Skeletal muscle cell (primary cell): ENCODE measurements around the gene PTPRO.

Source experiments
- DNase-seq: peaks from one replicate; pipeline ENCODE4 v3.0.0-alpha.2; 2010; ENCODE audit warnings: low read depth
- H3K4me3 ChIP-seq: 2 replicates; pipeline ENCODE4 v1.5.1; 2011; ENCODE audit warnings: low read depth, mild to moderate bottlenecking, control low read depth, low read length, moderate library complexity

The PTPRO gene

GRCh38 chr12:15341371-15341770 lies 19.1 kb downstream of the PTPRO start:
- DNase-seq = no peak
- no peak overlapping the region for H3K4me3 ChIP-seq

- H3K4me3 ChIP-seq = no peak overlapping the region
- no peak for DNase-seq
Observed at GRCh38 chr12:15344561-15344960, 22.3 kb downstream of the PTPRO start.

GRCh38 chr12:15346488-15346887 lies 24.2 kb downstream of the PTPRO start:
- H3K4me3 ChIP-seq = no peak overlapping the region
- DNase-seq = no peak

GRCh38 chr12:15350643-15351042 lies 28.3 kb downstream of the PTPRO start:
- no peak overlapping the region for H3K4me3 ChIP-seq
- DNase-seq = no peak

- no peak for DNase-seq
- H3K4me3 ChIP-seq = no peak overlapping the region
Observed at GRCh38 chr12:15355766-15356165, 33.5 kb downstream of the PTPRO start.

GRCh38 chr12:15356951-15357364 lies 34.6 kb downstream of the PTPRO start:
- DNase-seq = no peak
- no peak overlapping the region for H3K4me3 ChIP-seq

- H3K4me3 ChIP-seq = no peak overlapping the region
- peak; percentile 8 for DNase-seq
Observed at GRCh38 chr12:15364221-15365160, 42.2 kb downstream of the PTPRO start.

GRCh38 chr12:15368812-15369211 lies 46.5 kb downstream of the PTPRO start:
- no peak for DNase-seq
- no peak overlapping the region for H3K4me3 ChIP-seq

GRCh38 chr12:15372352-15372751 lies 50.0 kb downstream of the PTPRO start:
- H3K4me3 ChIP-seq = no peak overlapping the region
- DNase-seq = no peak

GRCh38 chr12:15387772-15388171 lies 65.5 kb downstream of the PTPRO start:
- no peak overlapping the region for H3K4me3 ChIP-seq
- no peak for DNase-seq

- no peak overlapping the region for H3K4me3 ChIP-seq
- no peak for DNase-seq
Observed at GRCh38 chr12:15389561-15389960, 67.3 kb downstream of the PTPRO start.

- no peak overlapping the region for H3K4me3 ChIP-seq
- no peak for DNase-seq
Observed at GRCh38 chr12:15393037-15393436, 70.7 kb downstream of the PTPRO start.

- DNase-seq = no peak
- no peak overlapping the region for H3K4me3 ChIP-seq
Observed at GRCh38 chr12:15393995-15394394, 71.7 kb downstream of the PTPRO start.

- H3K4me3 ChIP-seq = no peak overlapping the region
- peak; percentile 22 for DNase-seq
Observed at GRCh38 chr12:15404485-15404884, 82.2 kb downstream of the PTPRO start.

GRCh38 chr12:15405606-15406005 lies 83.3 kb downstream of the PTPRO start:
- DNase-seq = no peak
- H3K4me3 ChIP-seq = no peak overlapping the region

- no peak for DNase-seq
- H3K4me3 ChIP-seq = no peak overlapping the region
Observed at GRCh38 chr12:15407025-15407424, 84.7 kb downstream of the PTPRO start.

GRCh38 chr12:15411842-15412241 lies 89.5 kb downstream of the PTPRO start:
- no peak overlapping the region for H3K4me3 ChIP-seq
- DNase-seq = no peak

GRCh38 chr12:15417691-15418090 lies 95.4 kb downstream of the PTPRO start:
- H3K4me3 ChIP-seq = no peak overlapping the region

GRCh38 chr12:15423629-15424028 lies 101.3 kb downstream of the PTPRO start:
- H3K4me3 ChIP-seq = no peak overlapping the region
- DNase-seq = peak; percentile 26

More at GRCh38 chr12:15417691-15418090, 95.4 kb downstream of the PTPRO start:
- no peak for DNase-seq

GRCh38 chr12:15427913-15428312 lies 105.6 kb downstream of the PTPRO start:
- no peak overlapping the region for H3K4me3 ChIP-seq
- no peak for DNase-seq

GRCh38 chr12:15428632-15429031 lies 106.3 kb downstream of the PTPRO start:
- no peak for DNase-seq

More at GRCh38 chr12:15428632-15429031, 106.3 kb downstream of the PTPRO start:
- H3K4me3 ChIP-seq = no peak overlapping the region
